HCT116 (cell line): ENCODE data around the gene UVRAG. TPM values are rescaled to one million over a fixed set of nuclear protein-coding genes. Genes with fewer than 3 reads are reported as not detected.

Experiments
- ATAC-seq: fragments of 200-7000 bp; cut with Tn5 transposase; 2 replicates; pipeline ENCODE4 v1.9.1; 2020; ENCODE audit warnings: mild to moderate bottlenecking, moderate library complexity
- BruUV-seq: library from RNA; stranded (reverse); fragments of 400-500 nt; replicated peaks from 2 replicates; lab custom pipeline; 2021; lab: Mats Ljungman, UMichigan
- CTCF ChIA-PET: fragments of 300-600 bp; sonication (Branson Sonifier 250); formaldehyde crosslinking; loops from one replicate; lab custom pipeline; 2021; ENCODE audit warnings: antibody characterized with exemption; lab: Charles Lee
- POLR2A ChIA-PET: fragments of 300-600, 350-600 bp; sonication (Branson Sonifier 250); formaldehyde crosslinking; loops from one replicate; lab custom pipeline; 2021; ENCODE audit warnings: antibody characterized with exemption; lab: Charles Lee
- RAD21 ChIA-PET, 2 experiments: fragments of 300-600 bp; sonication (Branson Sonifier 250); formaldehyde crosslinking; loops; one replicate each; lab custom pipeline; 2023; ENCODE audit warnings: low total read pairs in 2 of 2; ENCODE audit not compliant: uncharacterized antibody in 2 of 2, unreplicated experiment in 2 of 2, low non-redundant PET in 1 of 2; lab: Charles Lee
- DNase-seq: peaks from one replicate; pipeline ENCODE4 v3.0.0-alpha.2; 2010; ENCODE audit warnings: low read depth, low spot score
- H2AFZ ChIP-seq: fragments of 200-600 bp; shearing (Covaris generic), sonication (generic); 2 replicates; pipeline ENCODE4 v1.6.1; 2017; ENCODE audit warnings: low read depth, mixed run types, mixed read lengths, antibody characterized with exemption, low read length; ENCODE audit not compliant: poor library complexity, severe bottlenecking
- H3K27ac ChIP-seq: 2 replicates; pipeline ENCODE4 v1.5.1; 2012; ENCODE audit warnings: low read depth, low read length
- H3K27me3 ChIP-seq: fragments of 200-600 bp; sonication (generic); 2 replicates; pipeline ENCODE4 v1.6.1; 2016; ENCODE audit warnings: mixed run types, low read length, mixed read lengths; ENCODE audit not compliant: insufficient read depth
- H3K36me3 ChIP-seq, 2 experiments: fragments of 200-500 bp in 1 of 2; fragments of 200-600 bp in 1 of 2; sonication (Bioruptor generic) in 1 of 2; sonication (generic) in 1 of 2; 2 replicates each; pipeline versions ENCODE4 v1.5.1 to v1.6.1; 2014 to 2016; ENCODE audit warnings: low read length in 2 of 2, inconsistent platforms in 1 of 2, mixed read lengths in 1 of 2, mixed run types in 1 of 2; ENCODE audit not compliant: insufficient read depth in 2 of 2, control insufficient read depth in 1 of 2
- H3K4me1 ChIP-seq, 2 experiments: fragments of 200-600 bp in 1 of 2; sonication (generic) in 1 of 2; 2 replicates each; pipeline versions ENCODE4 v1.5.1 to v1.6.1; 2012 to 2017; ENCODE audit warnings: low read length in 2 of 2, inconsistent platforms in 1 of 2, mild to moderate bottlenecking in 1 of 2, mixed read lengths in 1 of 2, mixed run types in 1 of 2, moderate library complexity in 1 of 2; ENCODE audit not compliant: insufficient read depth in 2 of 2, control insufficient read depth in 1 of 2
- H3K4me2 ChIP-seq: fragments of 200-600 bp; sonication (generic); 2 replicates; pipeline ENCODE4 v1.6.1; 2017; ENCODE audit warnings: mixed run types, low read length, mixed read lengths
- H3K4me3 ChIP-seq, 2 experiments: fragments of 200-600 bp in 1 of 2; sonication (generic) in 1 of 2; replicated peaks in 1 of 2; 2 replicates each; pipeline ENCODE4 v1.5.1; 2011 to 2016; ENCODE audit warnings: low read length in 2 of 2, control low read depth in 1 of 2, low read depth in 1 of 2, mild to moderate bottlenecking in 1 of 2, mixed read lengths in 1 of 2, mixed run types in 1 of 2
- H3K79me2 ChIP-seq: fragments of 200-600 bp; sonication (generic); 2 replicates; pipeline ENCODE4 v1.6.1; 2017; ENCODE audit warnings: mild to moderate bottlenecking, mixed run types, low read length, moderate library complexity, mixed read lengths; ENCODE audit not compliant: insufficient read depth
- H3K9ac ChIP-seq: fragments of 200-600 bp; sonication (generic); 2 replicates; pipeline ENCODE4 v1.6.1; 2016; ENCODE audit warnings: low read length, mixed read lengths
- H3K9me2 ChIP-seq: fragments of 200-600 bp; sonication (generic), shearing (Covaris generic); 2 replicates; pipeline ENCODE4 v1.6.1; 2017; ENCODE audit warnings: mixed run types, mild to moderate bottlenecking, moderate library complexity; ENCODE audit not compliant: insufficient read depth
- H3K9me3 ChIP-seq, 2 experiments: fragments of 200-500 bp in 1 of 2; fragments of 200-600 bp in 1 of 2; sonication (Bioruptor generic) in 1 of 2; sonication (generic) in 1 of 2; 2 replicates each; pipeline ENCODE4 v1.6.1; 2014 to 2017; ENCODE audit warnings: low read length in 2 of 2, mixed read lengths in 2 of 2, inconsistent platforms in 1 of 2, low read depth in 1 of 2, mild to moderate bottlenecking in 1 of 2, mixed run types in 1 of 2, moderate library complexity in 1 of 2; ENCODE audit not compliant: control insufficient read depth in 1 of 2, insufficient read depth in 1 of 2
- H4K20me1 ChIP-seq: fragments of 200-600 bp; sonication (generic), shearing (Covaris generic); 2 replicates; pipeline ENCODE4 v1.6.1; 2017; ENCODE audit warnings: mixed run types, mild to moderate bottlenecking, moderate library complexity; ENCODE audit not compliant: insufficient read depth
- CBX3 ChIP-seq: IDR thresholded peaks from 2 replicates; pipeline ENCODE4 v1.6.1; 2012; ENCODE audit warnings: low read depth
- EGR1 ChIP-seq: IDR thresholded peaks from 2 replicates; pipeline ENCODE4 v1.6.1; 2012; ENCODE audit warnings: low read depth
- POLR2A ChIP-seq: IDR thresholded peaks from 2 replicates; pipeline ENCODE4 v1.7.0; 2011; ENCODE audit warnings: borderline replicate concordance; ENCODE audit not compliant: insufficient read depth, insufficient read length; ENCODE audit errors: extremely low read depth
- POLR2AphosphoS5 ChIP-seq: IDR thresholded peaks from 2 replicates; pipeline ENCODE4 v1.6.1; 2011; ENCODE audit warnings: mild to moderate bottlenecking, low read depth, low read length, moderate library complexity
- REST ChIP-seq: IDR thresholded peaks from 2 replicates; pipeline ENCODE4 v1.6.1; 2012; ENCODE audit warnings: low read depth
- SIN3A ChIP-seq: IDR thresholded peaks from 2 replicates; pipeline ENCODE4 v1.6.1; 2012; ENCODE audit warnings: low read depth
- SP1 ChIP-seq: IDR thresholded peaks from 2 replicates; pipeline ENCODE4 v1.6.1; 2012; ENCODE audit warnings: low read depth
- TCF7L2 ChIP-seq: IDR thresholded peaks from 2 replicates; pipeline ENCODE4 v1.7.0; 2011; ENCODE audit warnings: borderline replicate concordance, inconsistent platforms; ENCODE audit not compliant: insufficient read depth, insufficient read length; ENCODE audit errors: extremely low read depth
- ZFX ChIP-seq: fragments of 450-650 bp; IDR thresholded peaks from 2 replicates; pipeline ENCODE4 v1.6.1; 2017
- ZNF274 ChIP-seq: fragments of 200-500 bp; sonication (Bioruptor generic); IDR thresholded peaks from 2 replicates; pipeline ENCODE4 v1.6.1; 2014; ENCODE audit warnings: mild to moderate bottlenecking, low read depth, low read length, inconsistent platforms
- intact Hi-C: fragments of 100-400 bp; cut with micrococcal nuclease; formaldehyde crosslinking; loops from 2 replicates; pipeline ENCODE4 v1.10.0; 2022
- total RNA-seq: library from RNA; stranded (reverse); gene quantifications from one replicate; pipeline ENCODE4 v1.2.1, GENCODE V29; 2021; ENCODE audit not compliant: unreplicated experiment
- TF ChIP-seq, protein P1 (sequence below), 3 experiments: fragments of 200-600 bp in 1 of 3; sonication (generic) in 1 of 3; IDR thresholded peaks in 2 of 3; conservative IDR thresholded peaks in 1 of 3; 2 replicates each; pipeline ENCODE4 v1.5.1; 2012 to 2017; ENCODE audit warnings: low read depth in 2 of 3, low read length in 2 of 3, antibody characterized with exemption in 1 of 3, borderline replicate concordance in 1 of 3, control low read depth in 1 of 3, mild to moderate bottlenecking in 1 of 3, mixed read lengths in 1 of 3, mixed run types in 1 of 3, moderate library complexity in 1 of 3; ENCODE audit not compliant: insufficient read depth in 1 of 3
- TF ChIP-seq, protein P2 (sequence below): IDR thresholded peaks from 2 replicates; pipeline ENCODE4 v1.6.1; 2012

The UVRAG gene
- total RNA-seq, 1 experiment from 2014 or later: 12.3 TPM

DNA sequence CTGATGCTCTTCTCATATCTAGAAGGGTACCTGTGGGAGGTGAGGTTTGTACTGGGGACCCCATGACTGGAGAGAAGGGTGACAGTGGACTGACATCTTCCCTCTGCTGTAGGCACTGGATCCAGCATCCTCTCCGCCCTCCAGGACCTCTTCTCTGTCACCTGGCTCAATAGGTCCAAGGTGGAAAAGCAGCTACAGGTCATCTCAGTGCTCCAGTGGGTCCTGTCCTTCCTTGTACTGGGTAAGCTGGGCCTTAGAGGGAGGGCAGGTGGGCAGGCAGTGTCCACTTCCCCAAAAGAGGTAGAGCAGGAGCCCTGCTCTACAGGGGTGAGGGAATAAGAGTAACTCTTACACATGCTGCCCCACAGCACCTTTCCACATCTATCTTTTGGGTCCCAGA, 30.5 kb upstream of the UVRAG start:
- H3K4me1 ChIP-seq: peaks cover 0 to 7% of the 10 kb centered on the region in 2 experiments; a peak in 1 of 4 replicates
- H4K20me1 ChIP-seq: no peaks in the 10 kb centered on the region
- ChIA-PET POLR2A (no interaction called here), CTCF (no interaction called here), RAD21 (no interaction called here)
- H3K4me2 ChIP-seq: no peak overlapping the region
- H3K9ac ChIP-seq: no peak overlapping the region
- H3K27ac ChIP-seq: no peak overlapping the region
- H3K9me2 ChIP-seq: no peaks in the 10 kb centered on the region
- BruUV-seq: no TSS peak
- H2AFZ ChIP-seq: no peak overlapping the region
- TF ChIP-seq POLR2A (no peak), ZFX (no peak), CBX3 (no peak), ZNF274 (no peak), TCF7L2 (no peak), SIN3A (no peak), REST (no peak), EGR1 (no peak), SP1 (no peak), POLR2AphosphoS5 (no peak)
- TF ChIP-seq, protein P1, sequence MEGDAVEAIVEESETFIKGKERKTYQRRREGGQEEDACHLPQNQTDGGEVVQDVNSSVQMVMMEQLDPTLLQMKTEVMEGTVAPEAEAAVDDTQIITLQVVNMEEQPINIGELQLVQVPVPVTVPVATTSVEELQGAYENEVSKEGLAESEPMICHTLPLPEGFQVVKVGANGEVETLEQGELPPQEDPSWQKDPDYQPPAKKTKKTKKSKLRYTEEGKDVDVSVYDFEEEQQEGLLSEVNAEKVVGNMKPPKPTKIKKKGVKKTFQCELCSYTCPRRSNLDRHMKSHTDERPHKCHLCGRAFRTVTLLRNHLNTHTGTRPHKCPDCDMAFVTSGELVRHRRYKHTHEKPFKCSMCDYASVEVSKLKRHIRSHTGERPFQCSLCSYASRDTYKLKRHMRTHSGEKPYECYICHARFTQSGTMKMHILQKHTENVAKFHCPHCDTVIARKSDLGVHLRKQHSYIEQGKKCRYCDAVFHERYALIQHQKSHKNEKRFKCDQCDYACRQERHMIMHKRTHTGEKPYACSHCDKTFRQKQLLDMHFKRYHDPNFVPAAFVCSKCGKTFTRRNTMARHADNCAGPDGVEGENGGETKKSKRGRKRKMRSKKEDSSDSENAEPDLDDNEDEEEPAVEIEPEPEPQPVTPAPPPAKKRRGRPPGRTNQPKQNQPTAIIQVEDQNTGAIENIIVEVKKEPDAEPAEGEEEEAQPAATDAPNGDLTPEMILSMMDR (IDR thresholded peaks at IDR 0.05 in 2 of 3, conservative IDR thresholded peaks at IDR 0.05 in 1 of 3; ENCODE audit: borderline replicate concordance in 1 of 3, insufficient read depth in 1 of 3, low read depth in 2 of 3, low read length in 2 of 3): no peak
- TF ChIP-seq, protein P2, sequence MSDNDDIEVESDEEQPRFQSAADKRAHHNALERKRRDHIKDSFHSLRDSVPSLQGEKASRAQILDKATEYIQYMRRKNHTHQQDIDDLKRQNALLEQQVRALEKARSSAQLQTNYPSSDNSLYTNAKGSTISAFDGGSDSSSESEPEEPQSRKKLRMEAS: no peak
- no peaks in the 10 kb centered on the region for H3K27me3 ChIP-seq
- intact Hi-C loops: no loop called here
- H3K9me3 ChIP-seq: no peaks in the 10 kb centered on the region
- no peak for DNase-seq
- H3K79me2 ChIP-seq: no peaks in the 10 kb centered on the region
- no peak overlapping the region for H3K4me3 ChIP-seq
- ATAC-seq: no peak
- H3K36me3 ChIP-seq: no peaks in the 10 kb centered on the region
